Neuron (in vitro differentiated cells): ENCODE measurements around the gene MCU.
"Not testable (repeated sequence)": the region's sequence is repeated elsewhere in the genome, so short reads cannot be mapped to it uniquely, and the experiment has no call there.

Experiments
- H2AFZ ChIP-seq: one replicate; pipeline ENCODE4 v1.6.1; 2013; ENCODE audit warnings: low read depth, mild to moderate bottlenecking, inconsistent platforms, low read length, moderate library complexity
- H3K27me3 ChIP-seq: one replicate; pipeline ENCODE4 v1.6.1; 2013; ENCODE audit warnings: low read length; ENCODE audit not compliant: insufficient read depth
- H3K36me3 ChIP-seq: one replicate; pipeline ENCODE4 v1.6.1; 2013; ENCODE audit warnings: low read length; ENCODE audit not compliant: insufficient read depth
- H3K4me1 ChIP-seq: one replicate; pipeline ENCODE4 v1.6.1; 2013; ENCODE audit warnings: low read length; ENCODE audit not compliant: insufficient read depth
- H3K4me3 ChIP-seq: 2 replicates; pipeline ENCODE4 v1.5.1; 2013; ENCODE audit warnings: mild to moderate bottlenecking, low read length, moderate library complexity
- H3K9me3 ChIP-seq: one replicate; pipeline ENCODE4 v1.6.1; 2013; ENCODE audit warnings: low read length

Gene MCU

GRCh38 chr10:72691470-72691862, 477 bp upstream of the MCU start:
- Histone ChIP-seq H3K27me3 (no peaks in the 10 kb centered on the region), H3K4me1 (peaks cover 18% of the 10 kb centered on the region), H3K9me3 (no peaks in the 10 kb centered on the region), H3K36me3 (no peaks in the 10 kb centered on the region), H2AFZ (peak overlapping the region; percentile 79), H3K4me3 (peak overlapping the region; percentile 95)

- no peak overlapping the region for H2AFZ ChIP-seq
- H3K9me3 ChIP-seq: no peaks in the 10 kb centered on the region
- H3K36me3 ChIP-seq: no peaks in the 10 kb centered on the region
- H3K4me3 ChIP-seq: peak overlapping the region; percentile 95
- no peaks in the 10 kb centered on the region for H3K27me3 ChIP-seq
- H3K4me1 ChIP-seq: peaks cover 18% of the 10 kb centered on the region
Measured at GRCh38 chr10:72692744-72692993, 726 bp downstream of the MCU start.

- Histone ChIP-seq H3K4me1 (peaks cover 18% of the 10 kb centered on the region), H3K4me3 (peak overlapping the region; percentile 95), H3K36me3 (no peaks in the 10 kb centered on the region), H2AFZ (no peak overlapping the region), H3K27me3 (no peaks in the 10 kb centered on the region), H3K9me3 (no peaks in the 10 kb centered on the region)
Measured at GRCh38 chr10:72692994-72693781, 1.2 kb downstream of the MCU start.

GRCh38 chr10:72694476-72695369, 2.8 kb downstream of the MCU start:
- Histone ChIP-seq H3K9me3 (no peaks in the 10 kb centered on the region), H3K27me3 (no peaks in the 10 kb centered on the region), H3K36me3 (no peaks in the 10 kb centered on the region), H3K4me3 (no peak overlapping the region), H3K4me1 (peaks cover 18% of the 10 kb centered on the region), H2AFZ (no peak overlapping the region)

GRCh38 chr10:72695496-72695895, 3.6 kb downstream of the MCU start:
- Histone ChIP-seq H2AFZ (no peak overlapping the region), H3K27me3 (no peaks in the 10 kb centered on the region), H3K4me3 (no peak overlapping the region), H3K36me3 (no peaks in the 10 kb centered on the region), H3K9me3 (no peaks in the 10 kb centered on the region), H3K4me1 (peaks cover 18% of the 10 kb centered on the region)

- Histone ChIP-seq H3K36me3 (no peaks in the 10 kb centered on the region), H2AFZ (no peak overlapping the region), H3K9me3 (no peaks in the 10 kb centered on the region), H3K27me3 (no peaks in the 10 kb centered on the region), H3K4me3 (no peak overlapping the region), H3K4me1 (peaks cover 15% of the 10 kb centered on the region)
Measured at GRCh38 chr10:72697716-72698115, 5.8 kb downstream of the MCU start.

- not testable (repeated sequence) for H3K4me1 ChIP-seq, H3K27me3 ChIP-seq, H3K4me3 ChIP-seq, H3K36me3 ChIP-seq, H3K9me3 ChIP-seq, H2AFZ ChIP-seq
Measured at GRCh38 chr10:72702465-72702864, 10.5 kb downstream of the MCU start.

- Histone ChIP-seq H2AFZ (no peak overlapping the region), H3K36me3 (no peaks in the 10 kb centered on the region), H3K9me3 (no peaks in the 10 kb centered on the region)
Measured at GRCh38 chr10:72702868-72703581, 11.1 kb downstream of the MCU start.

GRCh38 chr10:72704117-72704516, 12.2 kb downstream of the MCU start:
- Histone ChIP-seq H3K27me3 (no peaks in the 10 kb centered on the region), H3K36me3 (no peaks in the 10 kb centered on the region), H2AFZ (no peak overlapping the region), H3K4me3 (no peak overlapping the region), H3K9me3 (no peaks in the 10 kb centered on the region), H3K4me1 (no peaks in the 10 kb centered on the region)

More at GRCh38 chr10:72702868-72703581, 11.1 kb downstream of the MCU start:
- Histone ChIP-seq H3K4me3 (no peak overlapping the region), H3K27me3 (no peaks in the 10 kb centered on the region), H3K4me1 (no peaks in the 10 kb centered on the region)

GRCh38 chr10:72709041-72709440, 17.1 kb downstream of the MCU start:
- H3K36me3 ChIP-seq: no peaks in the 10 kb centered on the region
- H3K4me3 ChIP-seq: no peak overlapping the region
- no peaks in the 10 kb centered on the region for H3K27me3 ChIP-seq
- no peaks in the 10 kb centered on the region for H3K9me3 ChIP-seq
- no peak overlapping the region for H2AFZ ChIP-seq
- peaks cover 5% of the 10 kb centered on the region for H3K4me1 ChIP-seq

GRCh38 chr10:72712136-72712535, 20.2 kb downstream of the MCU start:
- H3K4me1 ChIP-seq: peaks cover 5% of the 10 kb centered on the region

GRCh38 chr10:72719941-72720592, 28.1 kb downstream of the MCU start:
- Histone ChIP-seq H3K27me3 (no peaks in the 10 kb centered on the region), H3K9me3 (no peaks in the 10 kb centered on the region), H3K4me1 (no peaks in the 10 kb centered on the region), H3K4me3 (no peak overlapping the region), H2AFZ (no peak overlapping the region), H3K36me3 (peaks cover 4% of the 10 kb centered on the region)

More at GRCh38 chr10:72712136-72712535, 20.2 kb downstream of the MCU start:
- H3K27me3 ChIP-seq: no peaks in the 10 kb centered on the region
- no peaks in the 10 kb centered on the region for H3K9me3 ChIP-seq
- H3K4me3 ChIP-seq: no peak overlapping the region
- H3K36me3 ChIP-seq: peaks cover 8% of the 10 kb centered on the region
- no peak overlapping the region for H2AFZ ChIP-seq
